GM04504 (cell line): ENCODE measurements around the gene XXYLT1.

Experiments
- DNase-seq: peaks from one replicate; pipeline ENCODE4 v3.0.0-alpha.2; 2012; ENCODE audit warnings: low read depth

Gene XXYLT1

DNA sequence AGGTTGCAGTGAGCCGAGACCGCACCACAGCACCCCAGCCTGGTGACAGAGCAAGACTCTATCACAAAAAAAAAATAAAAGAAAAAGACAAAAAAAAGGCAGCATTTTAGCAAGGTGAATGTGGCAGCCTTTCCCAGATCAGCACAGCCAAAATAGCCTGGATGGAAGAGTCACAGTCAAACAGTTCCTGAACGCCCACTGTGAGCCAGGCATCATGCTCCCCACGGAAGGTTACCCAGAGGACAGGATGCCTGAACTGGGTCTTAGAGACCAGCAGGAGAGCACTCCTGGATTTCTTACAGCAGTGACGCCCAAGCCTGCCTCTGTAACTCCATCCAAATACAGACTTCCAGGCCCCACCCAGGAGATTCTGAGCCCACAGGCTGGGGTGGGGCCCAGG is 4.5 kb downstream of the XXYLT1 start:
- no peak for DNase-seq

DNA sequence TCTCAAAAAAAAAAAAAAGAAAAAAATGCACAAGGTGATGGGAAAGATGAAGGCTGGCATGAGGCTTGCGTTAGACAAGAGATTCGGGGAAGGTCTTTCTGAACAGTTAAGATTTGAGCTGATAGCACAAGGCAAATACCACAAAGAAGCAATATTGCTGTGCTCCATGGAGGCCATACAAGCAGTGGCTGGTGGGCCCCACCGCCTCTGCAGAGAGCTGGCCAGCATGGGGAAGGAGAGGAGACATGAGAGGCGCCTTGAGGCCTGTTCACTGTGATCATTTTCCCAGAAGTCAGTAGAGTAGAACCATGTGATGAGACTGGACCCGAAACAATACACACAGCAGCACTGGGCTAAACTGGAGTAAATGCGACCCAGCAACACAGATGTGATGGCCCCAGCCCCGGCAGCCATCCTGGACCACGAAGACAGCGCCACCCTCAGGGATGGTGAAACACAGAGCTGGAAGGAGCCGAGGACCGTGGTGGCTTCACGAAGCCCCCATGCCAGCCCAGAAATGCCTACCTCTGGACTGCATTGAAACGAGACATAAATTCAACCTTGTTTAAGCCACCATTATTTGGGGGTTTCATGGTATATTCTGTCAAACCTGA is 5.5 kb downstream of the XXYLT1 start:
- no peak for DNase-seq

DNA sequence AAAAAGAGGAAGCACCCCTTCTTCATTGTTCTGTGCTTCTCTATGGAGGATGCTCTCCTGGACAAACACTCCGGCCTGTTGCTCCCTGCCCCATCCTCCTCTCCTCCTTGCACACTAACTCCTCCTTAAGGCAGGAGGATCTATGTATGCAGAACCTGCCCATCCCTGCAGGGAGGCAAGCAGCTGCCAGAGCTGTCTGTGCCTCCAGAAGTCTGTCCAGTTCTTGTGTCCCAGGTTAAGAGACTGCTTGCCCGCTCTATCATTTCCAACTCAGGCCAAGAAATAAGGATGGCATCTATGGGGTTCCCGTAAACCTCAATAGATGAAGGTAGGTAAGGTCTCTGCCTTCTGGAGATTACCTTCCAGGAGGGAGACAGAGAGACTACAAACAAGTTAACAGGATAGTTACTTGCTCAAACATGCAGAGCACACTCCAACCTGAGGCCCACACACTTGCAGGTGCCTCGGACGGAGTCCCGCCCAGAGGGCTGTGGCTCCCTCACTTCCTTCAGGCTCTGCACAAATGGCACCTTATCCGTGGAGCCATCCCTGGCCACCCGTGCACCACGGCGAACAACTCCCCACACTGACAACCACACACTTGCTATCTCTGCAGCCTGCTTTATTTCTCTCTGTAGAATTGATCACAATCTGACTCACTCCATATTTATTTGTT is 6.9 kb downstream of the XXYLT1 start:
- no peak for DNase-seq

DNA sequence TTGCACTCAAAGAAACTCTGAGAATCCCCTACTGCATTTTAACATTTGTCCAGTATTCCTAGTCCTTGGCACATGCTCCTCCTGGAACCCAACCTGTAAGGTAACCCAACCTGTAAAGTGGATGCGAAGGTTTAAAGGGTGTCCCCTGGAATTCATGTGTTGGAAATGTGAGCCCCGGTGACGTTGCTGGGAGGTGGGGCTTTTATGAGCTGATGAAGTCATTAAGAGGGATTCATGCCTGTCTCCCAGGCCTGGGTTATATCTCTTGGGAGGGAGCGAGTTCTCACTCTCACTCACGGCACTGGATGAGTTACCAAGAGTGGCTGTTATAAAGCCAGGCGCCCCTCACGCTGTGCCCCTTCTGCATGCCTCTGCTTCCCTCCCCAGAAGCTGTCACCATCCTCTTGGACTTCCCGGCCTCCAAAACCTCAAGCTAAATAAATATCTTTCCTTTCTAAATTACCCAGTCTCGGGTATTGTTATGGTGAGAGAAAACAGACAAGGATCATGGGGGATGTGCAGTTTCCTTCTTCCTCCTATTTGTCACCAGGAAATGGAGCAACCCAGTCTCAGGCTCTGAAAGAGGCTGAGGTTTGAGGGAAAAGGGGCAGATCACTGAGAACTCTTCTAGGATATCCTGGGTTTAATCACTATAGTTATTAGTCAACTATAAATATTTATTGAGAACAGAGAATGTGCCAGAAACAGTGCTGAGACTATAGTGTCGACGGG is 7.6 kb downstream of the XXYLT1 start:
- DNase-seq: no peak

DNA sequence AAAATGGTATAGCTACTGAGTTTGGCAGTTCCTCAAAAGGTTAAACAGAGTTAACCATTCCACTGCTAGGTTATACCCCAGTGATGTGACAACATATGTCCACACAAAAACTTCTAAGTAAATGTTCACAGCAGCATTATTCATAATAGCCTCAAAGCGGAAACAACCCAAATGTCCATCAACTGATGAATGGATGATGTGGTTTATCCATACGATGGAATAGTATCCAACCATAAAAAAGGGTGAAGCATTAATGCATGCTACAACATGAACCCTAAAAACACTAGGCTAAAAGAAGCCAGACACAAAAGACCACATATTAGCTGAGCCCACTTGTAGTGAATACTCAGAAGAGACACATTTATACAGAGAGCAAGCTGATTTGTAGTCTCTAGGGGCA is 9.0 kb downstream of the XXYLT1 start:
- no peak for DNase-seq

DNA sequence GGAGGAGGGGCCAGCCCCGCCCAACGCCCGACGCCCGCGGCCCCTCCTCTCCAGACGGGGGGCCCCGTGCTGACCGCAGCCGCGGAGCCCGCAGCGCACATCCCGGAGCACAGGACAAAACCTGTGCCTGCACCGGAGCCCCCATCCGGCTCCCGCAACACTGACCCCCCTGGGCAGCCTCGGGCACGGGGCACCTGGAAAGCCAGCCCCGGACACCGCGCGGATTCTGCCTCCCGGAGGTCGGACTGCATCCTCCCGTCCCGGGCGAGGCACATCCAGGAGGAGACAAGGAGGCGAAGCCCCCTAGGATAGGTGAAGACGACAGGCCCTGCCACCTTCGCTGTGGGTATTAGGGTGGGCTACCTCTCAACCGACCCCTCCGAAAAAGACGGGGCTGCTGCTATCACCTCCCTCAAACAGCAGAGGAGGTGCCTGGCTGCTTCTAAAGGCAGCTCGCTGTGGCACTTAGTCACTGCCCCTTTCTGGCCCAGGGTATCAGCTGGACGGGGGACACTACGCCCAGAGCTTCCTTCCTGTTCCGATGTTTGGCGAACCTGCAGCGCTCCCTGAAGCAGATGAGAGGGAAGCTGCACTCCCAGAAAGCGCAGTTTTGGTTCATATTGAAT is 10.6 kb downstream of the XXYLT1 start:
- no peak for DNase-seq

DNA sequence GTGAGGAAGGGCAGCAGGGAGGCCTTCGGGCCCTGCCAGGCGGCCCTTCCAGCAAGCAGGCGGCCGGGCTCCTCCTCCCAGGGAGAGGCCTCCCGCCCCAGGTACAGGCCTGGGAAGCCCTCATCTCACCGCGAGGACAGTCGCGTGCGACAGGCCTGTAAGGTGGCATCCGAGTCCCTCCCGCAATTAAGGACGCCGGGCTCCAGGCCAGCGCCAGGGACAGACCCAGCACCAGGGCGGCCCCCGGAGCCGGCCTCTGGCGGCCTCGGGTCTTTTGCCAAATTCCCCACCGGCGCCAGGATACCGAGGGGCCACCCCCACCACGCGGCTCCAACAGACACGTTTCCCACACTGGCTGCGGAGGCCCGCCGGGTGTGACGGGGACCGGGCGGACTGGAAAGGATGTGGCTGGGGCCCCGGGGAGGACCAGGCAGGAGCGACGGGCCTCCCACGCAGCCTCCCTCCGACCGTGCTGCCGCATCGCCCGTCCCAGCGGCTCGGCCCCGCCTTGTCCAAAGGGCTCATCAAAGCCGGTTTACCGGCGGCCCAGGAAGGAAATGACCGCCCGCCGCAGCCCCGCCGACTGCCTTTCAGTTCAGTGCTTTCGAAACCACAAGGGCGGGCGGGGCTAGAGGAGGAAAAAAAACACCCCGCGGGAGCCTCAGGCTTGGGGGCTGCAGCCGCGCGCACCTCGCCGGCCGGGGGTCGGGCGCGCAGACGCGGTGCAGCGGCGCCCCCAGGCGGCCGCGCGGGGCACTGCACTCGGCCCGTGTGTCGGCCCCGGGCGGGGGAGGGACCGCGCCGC is 11.3 kb downstream of the XXYLT1 start:
- peak; percentile 89 for DNase-seq

DNA sequence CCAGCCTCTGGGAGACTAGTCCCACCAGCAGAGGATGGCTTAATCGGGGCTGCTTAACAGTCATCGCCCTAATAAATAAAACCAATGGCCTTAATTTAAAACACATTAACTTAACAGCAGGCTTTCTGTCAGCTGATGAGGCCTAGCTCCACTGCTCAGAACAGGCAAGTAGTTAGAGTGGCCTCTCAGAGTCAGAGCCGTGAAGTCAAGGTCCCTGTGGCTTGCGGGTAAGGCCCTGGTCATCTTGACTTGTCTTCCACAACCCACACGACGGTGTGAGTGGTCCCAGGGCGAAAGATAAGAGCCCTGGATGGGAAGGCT is 11.8 kb downstream of the XXYLT1 start:
- DNase-seq: peak; percentile 40

DNA sequence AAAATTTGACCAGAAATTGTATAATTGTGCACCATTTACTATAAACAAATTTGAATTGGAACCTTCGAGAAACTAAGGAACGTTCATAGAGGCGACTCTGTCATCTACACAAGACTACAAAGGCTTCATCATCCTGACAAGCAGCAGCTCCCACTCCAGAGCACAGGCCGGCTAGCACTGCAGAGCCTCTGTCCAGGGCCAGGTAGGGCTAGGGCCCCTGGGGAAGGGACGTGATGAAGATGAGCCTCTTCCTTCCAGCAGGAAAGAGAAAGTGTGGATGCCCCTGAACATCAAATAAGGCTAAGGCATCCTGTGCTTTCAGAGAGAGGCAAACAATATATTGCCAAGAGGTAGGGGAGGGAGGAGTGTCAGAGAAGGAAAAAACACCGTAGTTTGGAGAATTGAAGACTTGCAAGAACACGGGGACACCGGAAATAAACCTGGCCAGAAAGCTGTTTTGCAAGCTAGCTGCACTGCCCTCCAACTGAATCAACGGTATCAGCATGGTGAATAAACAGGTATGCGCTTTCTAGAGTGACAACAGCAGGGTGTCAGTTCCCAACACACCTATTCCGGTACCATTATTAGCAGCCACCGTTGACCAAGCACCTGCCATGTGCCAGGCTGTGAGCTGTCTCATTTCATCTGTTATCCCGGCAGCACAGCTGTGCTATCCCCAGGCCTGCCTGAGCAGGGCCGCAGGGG is 12.4 kb downstream of the XXYLT1 start:
- DNase-seq: no peak

DNA sequence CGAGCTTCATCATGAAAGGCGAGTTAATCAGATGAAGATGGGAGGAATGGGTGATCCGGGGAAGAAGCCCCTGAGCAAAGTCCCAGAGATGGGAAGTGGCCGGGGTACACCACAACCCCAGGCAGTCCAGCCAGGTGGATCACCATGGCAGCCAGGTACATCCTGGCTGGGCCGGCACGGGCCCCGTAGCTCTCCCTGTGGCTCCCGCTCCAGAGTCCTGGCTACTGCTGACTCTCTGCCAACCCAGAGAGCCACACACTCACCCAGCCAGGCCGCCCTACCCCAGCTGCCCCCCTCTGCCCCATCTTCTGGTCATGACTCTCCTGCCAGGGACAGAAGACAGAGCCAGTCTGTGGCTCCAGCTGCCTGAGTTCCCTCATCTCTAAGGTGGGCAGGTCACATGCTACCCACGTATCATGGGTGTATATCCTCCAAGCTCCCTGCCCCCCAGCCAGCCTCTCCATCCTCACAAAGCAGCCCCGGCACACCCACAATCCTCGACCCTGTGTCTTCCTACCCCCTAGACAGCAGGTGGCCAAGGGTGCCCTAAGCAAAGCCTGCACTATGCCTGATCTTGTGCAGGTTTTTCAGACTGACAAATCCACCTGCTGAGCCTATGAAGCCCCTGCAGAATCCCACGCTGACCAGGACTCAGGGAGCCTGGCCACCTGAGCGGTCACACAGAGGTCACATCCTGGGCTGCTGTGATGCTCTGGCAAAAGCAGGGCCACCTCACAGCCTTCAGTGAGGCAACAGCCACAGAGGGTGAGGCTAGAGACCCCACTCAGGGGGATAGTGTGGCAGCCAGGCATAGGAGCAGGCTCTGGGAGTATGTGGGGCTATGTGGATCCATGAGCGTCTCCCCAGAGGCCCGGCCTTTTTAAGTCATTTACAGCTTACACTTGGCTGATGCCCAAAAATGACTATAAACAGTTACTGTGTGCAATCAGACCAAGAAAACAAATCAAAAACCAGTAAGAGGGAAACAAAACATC is 13.2 kb downstream of the XXYLT1 start:
- DNase-seq: no peak

DNA sequence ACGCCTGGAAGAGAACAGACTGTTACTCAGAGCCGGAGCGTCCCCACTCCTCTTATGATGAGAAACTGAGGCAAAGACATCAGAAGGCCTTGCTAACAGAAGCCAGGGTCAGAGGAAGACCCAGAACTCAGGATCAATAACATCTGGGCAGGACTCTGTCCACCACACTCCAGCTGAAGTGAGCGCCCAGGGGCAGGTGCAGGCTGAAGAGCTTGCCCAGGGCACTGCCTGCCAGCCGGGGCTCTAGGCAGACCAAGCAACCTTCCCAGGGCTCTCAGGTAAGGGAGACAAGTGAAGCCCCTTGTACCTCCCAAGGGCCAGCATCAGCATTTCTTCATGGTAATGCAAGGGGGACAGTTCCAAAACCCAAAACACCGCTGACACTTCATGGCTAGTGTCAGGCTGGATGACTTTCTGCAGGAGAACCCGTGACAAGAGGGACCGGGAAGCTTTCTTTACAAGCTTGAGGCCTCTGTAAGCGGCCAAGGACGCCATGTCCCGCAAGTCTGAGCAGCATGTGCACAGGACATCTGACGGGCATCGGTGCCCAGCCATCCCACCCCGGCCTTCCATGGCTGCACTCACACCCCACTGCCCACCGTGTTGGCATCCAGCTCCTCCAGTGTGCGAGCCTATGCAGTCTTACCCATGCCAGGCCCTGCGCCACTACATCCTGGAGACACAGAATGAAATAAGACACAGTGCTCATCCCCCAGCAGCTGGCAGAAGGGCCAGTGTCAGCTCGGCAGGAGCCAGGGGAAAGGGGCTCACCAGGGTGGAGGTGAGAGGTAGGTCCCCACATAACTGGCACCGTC is 14.1 kb downstream of the XXYLT1 start:
- no peak for DNase-seq

DNA sequence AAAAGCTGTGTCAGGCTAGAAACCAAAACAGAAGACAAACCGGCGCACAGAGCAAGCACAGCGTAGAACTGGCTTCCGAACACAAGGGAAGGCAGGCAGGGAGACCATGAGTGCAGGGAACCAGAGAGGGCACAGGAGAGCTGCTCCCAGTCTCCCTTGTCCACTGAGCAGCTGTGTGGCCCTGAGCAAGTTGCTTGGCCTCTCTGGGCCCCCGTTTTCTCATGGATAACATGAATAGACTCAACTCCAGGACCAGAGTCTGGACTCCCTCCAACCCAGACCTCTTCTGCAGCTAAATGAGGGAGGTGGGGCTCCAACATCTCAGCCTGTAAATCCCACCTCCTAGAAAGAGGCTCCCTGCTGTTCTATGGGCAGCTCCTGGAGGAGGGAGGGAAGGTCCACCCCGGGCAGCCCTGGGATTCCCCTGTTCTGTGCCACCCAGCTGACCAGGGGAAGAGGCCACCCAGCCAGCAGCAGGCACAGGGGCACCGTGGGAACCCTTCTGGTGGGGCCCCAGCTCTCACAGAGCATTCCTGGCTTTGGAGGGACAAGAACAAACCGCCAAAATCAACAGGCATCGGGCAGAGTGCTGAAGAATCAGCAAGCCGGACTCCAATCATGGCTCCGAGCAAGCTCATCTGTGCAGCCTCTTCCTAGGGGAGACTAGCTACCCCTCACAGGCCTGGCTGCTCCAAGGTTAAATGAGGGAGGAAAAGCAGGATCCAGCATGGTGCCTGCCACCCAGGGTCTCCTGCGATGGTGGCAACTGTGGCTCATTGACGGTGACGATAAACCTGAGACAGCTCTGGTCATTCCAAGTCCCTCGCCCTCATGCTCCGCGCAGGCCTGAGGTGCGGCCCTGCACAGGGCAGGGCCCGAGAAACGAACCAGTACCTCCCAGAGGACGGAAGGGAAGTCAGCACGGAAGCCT is 15.1 kb downstream of the XXYLT1 start:
- DNase-seq: no peak

DNA sequence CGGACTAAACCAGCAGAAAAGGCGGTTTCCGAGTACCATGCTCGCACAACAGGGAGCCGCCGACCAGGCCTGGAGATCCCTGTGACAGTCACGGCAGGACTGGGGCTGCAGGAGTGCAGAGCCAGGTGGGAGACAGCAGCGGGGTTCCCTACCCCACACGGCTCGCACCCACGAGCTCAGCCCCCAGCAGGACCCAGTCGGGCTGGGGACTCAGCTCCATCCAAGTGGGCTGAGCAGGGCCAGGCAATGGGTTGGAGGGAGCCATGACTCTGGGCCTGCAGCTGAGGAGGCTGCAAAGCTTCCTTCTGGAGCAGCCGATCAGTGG is 15.8 kb downstream of the XXYLT1 start:
- no peak for DNase-seq

DNA sequence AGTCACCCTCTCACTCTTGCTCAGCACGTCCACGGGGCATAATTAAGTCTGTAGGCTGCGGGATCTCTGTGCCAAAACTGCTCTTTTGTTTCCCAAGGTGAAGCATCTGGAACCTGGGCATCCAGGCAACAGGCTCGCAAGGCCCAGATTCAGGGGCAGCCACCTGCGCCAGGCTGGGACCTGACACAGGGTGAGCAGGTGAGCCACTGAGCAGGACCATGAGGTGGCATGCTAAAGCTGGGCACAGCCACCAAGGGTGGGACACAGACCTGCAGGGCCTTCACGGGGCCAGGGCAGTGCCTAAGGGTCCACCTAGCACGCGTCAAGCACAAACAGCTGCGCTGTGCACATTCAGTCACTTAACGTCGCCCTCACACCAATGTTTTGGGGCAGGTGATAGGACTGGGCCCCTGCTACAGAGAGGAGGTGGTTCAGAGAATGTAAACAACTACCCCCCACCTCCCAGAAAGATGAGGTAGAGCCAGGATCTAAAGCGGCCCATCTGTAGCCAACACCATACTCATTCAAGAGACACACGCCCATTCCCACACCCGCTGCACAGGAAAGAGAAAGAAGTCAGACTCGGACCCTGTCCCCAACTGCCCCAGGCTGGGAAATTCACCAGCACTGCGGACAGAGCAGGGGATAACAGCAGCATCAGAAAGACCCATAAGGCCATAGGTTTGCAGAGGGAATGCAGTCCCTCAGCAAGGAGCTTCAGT is 16.3 kb downstream of the XXYLT1 start:
- no peak for DNase-seq

DNA sequence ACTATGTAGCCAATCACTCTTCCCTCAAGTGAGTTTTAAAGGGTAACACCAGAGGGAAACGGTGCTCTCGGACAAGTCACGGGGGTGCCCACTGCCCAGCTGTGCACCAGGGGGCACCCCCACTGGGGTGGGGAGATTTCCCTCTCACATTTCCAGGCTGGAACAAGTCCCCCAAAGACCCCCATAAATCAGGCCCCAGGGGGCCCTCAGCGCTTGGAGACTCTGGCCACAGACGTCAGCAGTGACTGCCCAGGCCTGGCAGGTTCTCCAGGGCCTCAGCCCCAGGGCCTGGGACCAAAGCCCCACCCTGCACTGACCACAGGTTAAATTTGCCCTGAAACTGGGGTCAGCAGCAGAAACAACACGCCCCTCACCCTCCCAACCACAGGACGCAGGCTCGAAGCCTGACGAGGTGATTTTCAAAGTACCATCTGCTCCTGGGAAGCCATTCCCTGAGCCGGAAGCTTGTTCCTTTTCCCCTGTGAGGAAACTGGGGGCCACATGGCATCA is 17.0 kb downstream of the XXYLT1 start:
- DNase-seq: no peak

DNA sequence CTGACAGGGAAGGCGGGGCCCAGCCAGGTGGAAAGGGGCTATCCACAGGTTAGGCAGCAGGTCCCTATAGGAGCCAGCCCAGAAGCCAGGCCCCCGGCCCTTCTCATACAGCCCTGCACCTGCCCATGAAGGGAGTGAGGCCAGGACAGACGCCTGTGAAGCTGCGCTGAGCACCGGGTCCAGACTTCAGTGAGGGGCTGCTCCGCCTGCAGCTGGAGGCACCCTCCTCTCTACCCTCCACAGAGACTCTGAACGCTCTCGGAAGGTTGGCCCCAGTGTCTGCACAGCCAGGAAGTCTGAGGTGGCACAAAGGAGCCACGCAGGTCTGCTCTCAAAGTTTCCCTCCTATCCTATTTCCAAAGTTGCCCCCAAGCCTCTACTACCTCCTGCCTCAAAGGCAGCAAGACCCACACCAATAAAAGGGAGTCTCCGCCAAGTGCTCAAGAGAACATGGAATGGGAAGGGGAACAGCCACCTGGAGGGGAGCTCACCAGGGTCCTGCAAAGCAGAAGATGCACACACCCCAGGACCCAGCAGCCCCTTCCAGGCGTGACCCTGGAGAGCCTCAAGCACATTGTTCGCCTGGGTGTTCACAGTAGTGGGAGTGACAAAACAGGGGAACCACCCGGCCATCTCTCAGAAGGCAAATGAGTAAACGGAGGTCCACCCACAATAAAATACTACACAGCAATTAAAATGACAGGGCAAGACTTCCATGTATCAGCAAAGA is 19.5 kb downstream of the XXYLT1 start:
- DNase-seq: no peak
